ENCODE data around the gene PTH.

Gene PTH

DNA sequence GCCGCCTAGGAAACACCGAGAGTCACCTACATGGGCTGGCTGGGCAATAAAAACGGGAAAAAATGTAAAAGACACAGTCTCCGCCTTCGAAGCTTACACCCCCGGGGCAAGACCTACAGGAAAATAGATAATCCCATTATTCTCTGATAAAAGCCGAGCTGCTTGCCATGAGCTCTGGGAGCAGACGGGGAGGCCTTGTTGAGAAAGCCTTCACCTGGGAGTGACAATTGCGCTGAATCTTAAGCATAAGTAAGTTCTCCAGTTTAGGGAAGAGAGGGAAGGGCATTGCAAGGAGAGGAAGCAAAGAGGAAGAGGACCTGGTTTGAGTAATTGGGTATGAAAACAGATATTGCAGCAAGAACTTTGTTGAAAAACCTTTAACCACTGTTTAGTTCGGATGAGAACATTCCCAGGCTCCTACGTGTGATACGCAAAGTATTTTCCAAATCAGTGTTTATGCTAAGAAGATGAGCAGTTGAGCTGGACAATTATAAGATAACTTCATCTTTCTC lies 32.0 kb downstream of the PTH start:
- peaks cover 0 to 3% of the 10 kb centered on the region in 2 experiments for H3K36me3 ChIP-seq (ENCODE audit: control insufficient read depth in 1 of 2, insufficient read depth in 2 of 2, low read depth in 1 of 2, low read length in 2 of 2)
- no peak overlapping the region for H3K18ac ChIP-seq (ENCODE audit: low read depth in 1 of 2, low read length in 2 of 2)
- no peak overlapping the region for H3K14ac ChIP-seq (ENCODE audit: low read length in 2 of 2)
- peaks cover 0 to 5% of the 10 kb centered on the region in 2 experiments for H3K27me3 ChIP-seq (ENCODE audit: control insufficient read depth in 1 of 2, insufficient read depth in 1 of 2, low read length in 2 of 2)
- no peak overlapping the region for H4K91ac ChIP-seq (ENCODE audit: low read length)
- H2BK12ac ChIP-seq (ENCODE audit: low read length in 2 of 2), result no peak overlapping the region
- no peak overlapping the region for H2BK5ac ChIP-seq (ENCODE audit: low read depth, low read length, poor library complexity, severe bottlenecking)
- DNase-seq, result no peak
- no peak overlapping the region for H2AFZ ChIP-seq (ENCODE audit: low read depth, low read length)
- H2BK120ac ChIP-seq (ENCODE audit: low read depth, low read length), result no peak overlapping the region
- no peak overlapping the region for H2AK5ac ChIP-seq (ENCODE audit: low read length, severe bottlenecking)
- H3K4me1 ChIP-seq (ENCODE audit: control insufficient read depth, insufficient read depth, low read depth, low read length), result peaks cover 4% of the 10 kb centered on the region
- WGBS, result 29% methylated on average over 12 of the region's 12 CpGs
- no peak overlapping the region for H2BK15ac ChIP-seq (ENCODE audit: low read depth, poor library complexity, severe bottlenecking)
- H3K27ac ChIP-seq (ENCODE audit: low read length, poor library complexity, severe bottlenecking), result peak overlapping the region; percentile 2
- no peaks in the 10 kb centered on the region for H3K9me3 ChIP-seq (ENCODE audit: control insufficient read depth, low read length)
- peak overlapping the region; percentile 94 to 99 for H3K4me3 ChIP-seq (ENCODE audit: insufficient read depth in 1 of 2, low read depth in 1 of 2, low read length in 2 of 2)
- H3K4me2 ChIP-seq (ENCODE audit: low read length, poor library complexity, severe bottlenecking), result peak overlapping the region; percentile 63
- peaks cover 3% of the 10 kb centered on the region for H3K79me1 ChIP-seq (replicated peaks; ENCODE audit: low read length, poor library complexity, severe bottlenecking)
- peak overlapping the region; percentile 93 for H3K9ac ChIP-seq (ENCODE audit: low read length)
- H3K23ac ChIP-seq (ENCODE audit: low read length in 2 of 2), result no peak overlapping the region
- H4K8ac ChIP-seq (ENCODE audit: low read length), result no peak overlapping the region
- H3K4ac ChIP-seq (ENCODE audit: low read depth in 1 of 2, low read length in 2 of 2), result peak overlapping the region in 1 of 2 experiments; percentile 56

- WGBS, result under 1% methylated on average over 70 of the region's 71 CpGs
- Histone ChIP-seq H3K4me2 (ENCODE audit: low read length, poor library complexity, severe bottlenecking) (peak within 1 kb of the TSS; percentile 96), H4K91ac (ENCODE audit: low read length) (peak within 1 kb of the TSS; percentile 77), H2AFZ (ENCODE audit: low read depth, low read length) (peak within 1 kb of the TSS; percentile 97), H2BK120ac (ENCODE audit: low read depth, low read length) (no peak within 1 kb of the TSS), H3K23ac (ENCODE audit: low read length in 2 of 2) (peak within 1 kb of the TSS in 1 of 2 experiments; percentile 51), H3K4me1 (ENCODE audit: control insufficient read depth, insufficient read depth, low read depth, low read length) (peaks cover 4% of the 10 kb centered on the region), H2AK5ac (ENCODE audit: low read length, severe bottlenecking) (no peak within 1 kb of the TSS), H3K27ac (ENCODE audit: low read length, poor library complexity, severe bottlenecking) (peak within 1 kb of the TSS; percentile 87), H4K8ac (ENCODE audit: low read length) (peak within 1 kb of the TSS; percentile 45), H3K27me3 (ENCODE audit: control insufficient read depth in 1 of 2, insufficient read depth in 1 of 2, low read length in 2 of 2) (peaks cover 0 to 5% of the 10 kb centered on the region in 2 experiments), H3K4ac (ENCODE audit: low read depth in 1 of 2, low read length in 2 of 2) (peak within 1 kb of the TSS; percentile 73 to 99), H2BK5ac (ENCODE audit: low read depth, low read length, poor library complexity, severe bottlenecking) (peak within 1 kb of the TSS; percentile 62), H3K36me3 (ENCODE audit: control insufficient read depth in 1 of 2, insufficient read depth in 2 of 2, low read depth in 1 of 2, low read length in 2 of 2) (peaks cover 0 to 3% of the 10 kb centered on the region in 2 experiments), H2BK15ac (ENCODE audit: low read depth, poor library complexity, severe bottlenecking) (peak within 1 kb of the TSS; percentile 97), H2BK12ac (ENCODE audit: low read length in 2 of 2) (peak within 1 kb of the TSS in 1 of 2 experiments; percentile 72), H3K14ac (ENCODE audit: low read length in 2 of 2) (peak within 1 kb of the TSS in 1 of 2 experiments; percentile 93), H3K4me3 (ENCODE audit: insufficient read depth in 1 of 2, low read depth in 1 of 2, low read length in 2 of 2) (peak within 1 kb of the TSS; percentile 94 to 99), H3K9me3 (ENCODE audit: control insufficient read depth, low read length) (no peaks in the 10 kb centered on the region), H3K79me1 (replicated peaks; ENCODE audit: low read length, poor library complexity, severe bottlenecking) (peaks cover 3% of the 10 kb centered on the region), H3K18ac (ENCODE audit: low read depth in 1 of 2, low read length in 2 of 2) (peak within 1 kb of the TSS; percentile 85 to 95), H3K9ac (ENCODE audit: low read length) (peak within 1 kb of the TSS; percentile 93)
- peak; percentile 96 for DNase-seq
Observed at GRCh38 chr11:13462901-13463778, 32.7 kb downstream of the PTH start, which contains the start of gene BTBD10. Gene BTBD10 (minus strand): TSS chr11:13463222. CDS start chr11:13445124, 18,098 bp downstream.

GRCh38 chr11:13462311-13462900 lies 33.4 kb downstream of the PTH start:
- WGBS, result under 1% methylated on average over 17 of the region's 18 CpGs
- Histone ChIP-seq H3K9me3 (ENCODE audit: control insufficient read depth, low read length) (no peaks in the 10 kb centered on the region), H3K36me3 (ENCODE audit: control insufficient read depth in 1 of 2, insufficient read depth in 2 of 2, low read depth in 1 of 2, low read length in 2 of 2) (peaks cover 0 to 3% of the 10 kb centered on the region in 2 experiments), H3K79me1 (replicated peaks; ENCODE audit: low read length, poor library complexity, severe bottlenecking) (peaks cover 3% of the 10 kb centered on the region), H2BK12ac (ENCODE audit: low read length in 2 of 2) (no peak overlapping the region), H2BK5ac (ENCODE audit: low read depth, low read length, poor library complexity, severe bottlenecking) (peak overlapping the region; percentile 62), H3K9ac (ENCODE audit: low read length) (peak overlapping the region; percentile 93), H3K4me2 (ENCODE audit: low read length, poor library complexity, severe bottlenecking) (peak overlapping the region; percentile 96), H2AK5ac (ENCODE audit: low read length, severe bottlenecking) (no peak overlapping the region), H2BK15ac (ENCODE audit: low read depth, poor library complexity, severe bottlenecking) (peak overlapping the region; percentile 97), H4K91ac (ENCODE audit: low read length) (peak overlapping the region; percentile 77), H3K4me3 (ENCODE audit: insufficient read depth in 1 of 2, low read depth in 1 of 2, low read length in 2 of 2) (peak overlapping the region; percentile 94 to 99), H3K27ac (ENCODE audit: low read length, poor library complexity, severe bottlenecking) (peak overlapping the region; percentile 87), H3K4me1 (ENCODE audit: control insufficient read depth, insufficient read depth, low read depth, low read length) (peaks cover 4% of the 10 kb centered on the region), H3K18ac (ENCODE audit: low read depth in 1 of 2, low read length in 2 of 2) (peak overlapping the region; percentile 77 to 95), H3K4ac (ENCODE audit: low read depth in 1 of 2, low read length in 2 of 2) (peak overlapping the region; percentile 73 to 99), H3K23ac (ENCODE audit: low read length in 2 of 2) (peak overlapping the region in 1 of 2 experiments; percentile 51), H2BK120ac (ENCODE audit: low read depth, low read length) (no peak overlapping the region), H4K8ac (ENCODE audit: low read length) (peak overlapping the region; percentile 45), H3K14ac (ENCODE audit: low read length in 2 of 2) (peak overlapping the region in 1 of 2 experiments; percentile 93), H3K27me3 (ENCODE audit: control insufficient read depth in 1 of 2, insufficient read depth in 1 of 2, low read length in 2 of 2) (no peaks in the 10 kb centered on the region), H2AFZ (ENCODE audit: low read depth, low read length) (peak overlapping the region; percentile 97)
- DNase-seq, result peak; percentile 74
